Thoracic aorta (tissue), 2 donors: ENCODE results near the gene ADM5. TPM values are rescaled to one million over a fixed set of nuclear protein-coding genes. Genes with fewer than 3 reads are reported as not detected.

Experiments
- ATAC-seq: fragments of 150-250 bp; one replicate; pipeline ENCODE4 v1.8.0; 2017; ENCODE audit warnings: low read depth; ENCODE audit not compliant: insufficient number of reproducible peaks, low FRiP score
- DNase-seq: peaks from one replicate; pipeline ENCODE4 v3.0.0-alpha.2; 2020; ENCODE audit warnings: low spot score
- H3K27ac ChIP-seq, 2 donors: fragments of 200-600 bp; sonication (generic); 1 replicate in 1 of 2; 2 replicates in 1 of 2; pipeline ENCODE4 v1.5.1; 2016; ENCODE audit warnings: mild to moderate bottlenecking in 2 of 2, moderate library complexity in 2 of 2
- H3K27me3 ChIP-seq: fragments of 200-600 bp; sonication (generic); replicated peaks from 2 replicates; pipeline ENCODE4 v1.6.0; 2016; ENCODE audit warnings: mild to moderate bottlenecking; ENCODE audit not compliant: insufficient read depth
- H3K36me3 ChIP-seq: fragments of 200-600 bp; sonication (generic); one replicate; pipeline ENCODE4 v1.5.1; 2016
- H3K4me1 ChIP-seq, 2 donors: fragments of 200-600 bp; sonication (generic); 1 replicate in 1 of 2; 2 replicates in 1 of 2; pipeline versions ENCODE4 v1.5.1 to v1.6.0; 2016; ENCODE audit warnings: low read depth in 2 of 2, mild to moderate bottlenecking in 1 of 2; ENCODE audit not compliant: control insufficient read depth in 1 of 2
- H3K4me3 ChIP-seq: fragments of 200-600 bp; sonication (generic); 2 replicates; pipeline ENCODE4 v1.5.1; 2016; ENCODE audit warnings: mild to moderate bottlenecking
- H3K9me3 ChIP-seq: fragments of 200-600 bp; sonication (generic); 2 replicates; pipeline ENCODE4 v1.5.1; 2016
- CTCF ChIP-seq: fragments of 200-600 bp; sonication (generic); IDR thresholded peaks from one replicate; pipeline ENCODE4 v1.5.1; 2019; ENCODE audit warnings: antibody characterized with exemption
- total RNA-seq, 2 donors: library from RNA; depleted of rRNA; stranded (reverse); fragments of >200 nt; gene quantifications; one replicate each; pipeline versions ENCODE4 v1.1.0 to v1.2.3, GENCODE V29; 2016

Gene ADM5
- total RNA-seq, 2 donors from 2014 or later = 2.8 to 6.4 TPM

GRCh38 chr19:49685845-49686332 lies 3.5 kb upstream of the ADM5 start:
- no peak for DNase-seq
- TF ChIP-seq CTCF = no peak
- no peak overlapping the region for H3K4me3 ChIP-seq
- no peak for ATAC-seq
- peaks cover 7 to 21% of the 10 kb centered on the region in 2 donors for H3K4me1 ChIP-seq
- H3K36me3 ChIP-seq = peaks cover 44% of the 10 kb centered on the region
- H3K27ac ChIP-seq = no peak overlapping the region
- no peaks in the 10 kb centered on the region for H3K27me3 ChIP-seq
- H3K9me3 ChIP-seq = no peaks in the 10 kb centered on the region

- no peak for DNase-seq
- H3K4me3 ChIP-seq = no peak overlapping the region
- H3K27ac ChIP-seq = no peak overlapping the region
- no peak for TF ChIP-seq CTCF
- H3K27me3 ChIP-seq = no peaks in the 10 kb centered on the region
- no peaks in the 10 kb centered on the region for H3K9me3 ChIP-seq
- H3K36me3 ChIP-seq = peaks cover 42% of the 10 kb centered on the region
- no peak for ATAC-seq
- H3K4me1 ChIP-seq = peaks cover 4 to 25% of the 10 kb centered on the region in 2 donors
Observed at GRCh38 chr19:49686503-49687088, 2.8 kb upstream of the ADM5 start.

GRCh38 chr19:49687150-49687549 lies 2.2 kb upstream of the ADM5 start:
- DNase-seq (no peak), ATAC-seq (no peak)
- peaks cover 36% of the 10 kb centered on the region for H3K36me3 ChIP-seq
- no peak overlapping the region for H3K4me3 ChIP-seq
- H3K27me3 ChIP-seq = no peaks in the 10 kb centered on the region
- TF ChIP-seq CTCF = no peak
- no peaks in the 10 kb centered on the region for H3K9me3 ChIP-seq
- H3K4me1 ChIP-seq = peaks cover 4 to 28% of the 10 kb centered on the region in 2 donors
- no peak overlapping the region for H3K27ac ChIP-seq

- Histone ChIP-seq H3K27ac (no peak overlapping the region), H3K9me3 (no peaks in the 10 kb centered on the region), H3K4me3 (no peak overlapping the region), H3K27me3 (no peaks in the 10 kb centered on the region), H3K4me1 (peaks cover 4 to 28% of the 10 kb centered on the region in 2 donors), H3K36me3 (peaks cover 30% of the 10 kb centered on the region)
- ATAC-seq = no peak
- TF ChIP-seq CTCF = no peak
- DNase-seq = no peak
Observed at GRCh38 chr19:49687566-49688316, 1.7 kb upstream of the ADM5 start.

GRCh38 chr19:49688531-49689132 lies 762 bp upstream of the ADM5 start:
- H3K4me3 ChIP-seq = no peak overlapping the region
- H3K27me3 ChIP-seq = no peaks in the 10 kb centered on the region
- no peak for ATAC-seq
- no peak for TF ChIP-seq CTCF
- no peak for DNase-seq
- H3K4me1 ChIP-seq = peaks cover 4 to 28% of the 10 kb centered on the region in 2 donors
- no peaks in the 10 kb centered on the region for H3K9me3 ChIP-seq
- peaks cover 23% of the 10 kb centered on the region for H3K36me3 ChIP-seq
- H3K27ac ChIP-seq = no peak overlapping the region
